GM18909 (cell line): ENCODE data around the gene RHBG.
"Not testable (repeated sequence)": the region's sequence is repeated elsewhere in the genome, so short reads cannot be mapped to it uniquely, and the experiment has no call there.

Experiments
- ATAC-seq: cut with Tn5 transposase; IDR thresholded peaks from one replicate; pipeline ENCODE4 v1.9.1; 2021; ENCODE audit warnings: mild to moderate bottlenecking; ENCODE audit not compliant: unreplicated experiment, poor library complexity

Gene RHBG

GRCh38 chr1:156359249-156359648 lies 9.8 kb upstream of the RHBG start:
- ATAC-seq: no peak

- no peak for ATAC-seq
Observed at GRCh38 chr1:156359973-156360372, 9.0 kb upstream of the RHBG start.

- ATAC-seq: no peak
Observed at GRCh38 chr1:156360534-156360933, 8.5 kb upstream of the RHBG start.

GRCh38 chr1:156365754-156366153 lies 3.3 kb upstream of the RHBG start:
- no peak for ATAC-seq

GRCh38 chr1:156366378-156367166 lies 2.4 kb upstream of the RHBG start:
- ATAC-seq: no peak

- no peak for ATAC-seq
Observed at GRCh38 chr1:156367383-156368156, 1.4 kb upstream of the RHBG start.

- ATAC-seq: no peak
Observed at GRCh38 chr1:156368157-156368658, 803 bp upstream of the RHBG start.

- not testable (repeated sequence) for ATAC-seq
Observed at GRCh38 chr1:156369685-156370286, 775 bp downstream of the RHBG start.

GRCh38 chr1:156371553-156372264 lies 2.7 kb downstream of the RHBG start:
- no peak for ATAC-seq

- ATAC-seq: no peak
Observed at GRCh38 chr1:156372265-156372586, 3.2 kb downstream of the RHBG start.

- no peak for ATAC-seq
Observed at GRCh38 chr1:156372876-156373275, 3.9 kb downstream of the RHBG start.

- ATAC-seq: no peak
Observed at GRCh38 chr1:156373546-156373945, 4.5 kb downstream of the RHBG start.

- ATAC-seq: no peak
Observed at GRCh38 chr1:156376146-156376545, 7.1 kb downstream of the RHBG start.

- ATAC-seq: no peak
Observed at GRCh38 chr1:156376958-156377919, 8.2 kb downstream of the RHBG start.

- ATAC-seq: no peak
Observed at GRCh38 chr1:156378557-156378956, 9.5 kb downstream of the RHBG start.

GRCh38 chr1:156379420-156380165 lies 10.6 kb downstream of the RHBG start:
- ATAC-seq: no peak

- ATAC-seq: no peak
Observed at GRCh38 chr1:156382561-156382960, 13.6 kb downstream of the RHBG start.

GRCh38 chr1:156383023-156383422 lies 14.0 kb downstream of the RHBG start:
- ATAC-seq: peak; percentile 53

- ATAC-seq: no peak
Observed at GRCh38 chr1:156384007-156384406, 15.0 kb downstream of the RHBG start.
